K562 (cell line): ENCODE measurements around the gene SEH1L. TPM values are rescaled to one million over a fixed set of nuclear protein-coding genes. Genes with fewer than 3 reads are reported as not detected.

Source experiments
- ATAC-seq: fragments of 200-7000 bp; cut with Tn5 transposase; 3 replicates; pipeline ENCODE4 v1.9.1; 2020; ENCODE audit warnings: moderate library complexity
- BruUV-seq: library from RNA; stranded (reverse); fragments of 400-500 nt; replicated peaks from 2 replicates; lab custom pipeline; 2021; lab: Mats Ljungman, UMichigan
- CTCF ChIA-PET: fragments of 300-600 bp; formaldehyde crosslinking; extraction: SDS; loops from one replicate; lab custom pipeline; 2021; ENCODE audit warnings: low intra/inter-chr PET ratio; lab: Yijun Ruan, JAX
- POLR2A ChIA-PET: fragments of 300-600, 350-650 bp; sonication (Branson Sonifier 250); formaldehyde crosslinking; extraction: SDS; loops from one replicate; lab custom pipeline; 2021; ENCODE audit warnings: antibody characterized with exemption, inconsistent platforms; lab: Yijun Ruan, JAX
- DNase-seq, 4 experiments: peaks; one replicate each; pipeline versions ENCODE4 v3.0.0 to v3.0.0-alpha.2; 2011 to 2018; ENCODE audit warnings: low spot score in 3 of 4, mixed read lengths in 3 of 4; ENCODE audit errors: extremely low read depth in 1 of 4
- FAIRE-seq: peaks from 2 replicates; lab custom pipeline; 2011; peaks lifted over from hg19 to GRCh38; lab: Jason Lieb, UNC
- H2AFZ ChIP-seq: 2 replicates; pipeline ENCODE4 v1.6.0; 2011; ENCODE audit warnings: low read depth, low read length, control low read depth, inconsistent platforms
- H3K27ac ChIP-seq: fragments of 200-600 bp; 3 replicates; pipeline ENCODE4 v1.8.0; 2011; ENCODE audit warnings: low read depth, mild to moderate bottlenecking, control low read depth, inconsistent platforms, low read length, moderate library complexity, mixed read lengths; ENCODE audit errors: extremely low read depth
- H3K27me3 ChIP-seq, 2 experiments: fragments of 300-600 bp in 1 of 2; 2 replicates in 1 of 2; 3 replicates in 1 of 2; pipeline versions ENCODE4 v1.6.0 to v1.8.0; 2011; ENCODE audit warnings: inconsistent platforms in 2 of 2, low read length in 2 of 2, mild to moderate bottlenecking in 1 of 2, mixed read lengths in 1 of 2, moderate library complexity in 1 of 2; ENCODE audit not compliant: control insufficient read depth in 2 of 2, insufficient read depth in 2 of 2
- H3K36me3 ChIP-seq: fragments of 300-600 bp; 3 replicates; pipeline ENCODE4 v1.8.0; 2011; ENCODE audit warnings: mild to moderate bottlenecking, low read length, inconsistent platforms; ENCODE audit not compliant: control insufficient read depth, insufficient read depth
- H3K4me1 ChIP-seq, 2 experiments: fragments of 200-600 bp in 1 of 2; replicated peaks in 1 of 2; 2 replicates in 1 of 2; 3 replicates in 1 of 2; pipeline versions ENCODE4 v1.5.1 to v1.8.0; 2011; ENCODE audit warnings: inconsistent platforms in 2 of 2, low read length in 2 of 2, mild to moderate bottlenecking in 1 of 2, mixed read lengths in 1 of 2, moderate library complexity in 1 of 2; ENCODE audit not compliant: control insufficient read depth in 2 of 2, insufficient read depth in 2 of 2
- H3K4me2 ChIP-seq: 2 replicates; pipeline ENCODE4 v1.6.1; 2011; ENCODE audit warnings: low read length, control low read depth, inconsistent platforms, mixed read lengths; ENCODE audit not compliant: insufficient read depth
- H3K4me3 ChIP-seq: fragments of 200-600 bp; sonication (generic), shearing (Covaris generic); 2 replicates; pipeline ENCODE4 v1.5.1; 2016; ENCODE audit warnings: control low read depth, inconsistent platforms
- H3K79me2 ChIP-seq: fragments of 200-600 bp; 3 replicates; pipeline ENCODE4 v1.8.0; 2011; ENCODE audit warnings: low read length, inconsistent platforms; ENCODE audit not compliant: control insufficient read depth, insufficient read depth
- H3K9ac ChIP-seq, 2 experiments: 2 replicates each; pipeline versions ENCODE4 v1.6.0 to v1.6.1; 2011; ENCODE audit warnings: low read depth in 2 of 2, low read length in 2 of 2, control low read depth in 1 of 2, inconsistent platforms in 1 of 2, mild to moderate bottlenecking in 1 of 2, mixed read lengths in 1 of 2; ENCODE audit not compliant: insufficient read depth in 1 of 2
- H3K9me1 ChIP-seq: one replicate; pipeline ENCODE4 v1.6.0; 2011; ENCODE audit warnings: inconsistent platforms, mild to moderate bottlenecking, low read length, moderate library complexity; ENCODE audit not compliant: control insufficient read depth, insufficient read depth
- H3K9me3 ChIP-seq: replicated peaks from 2 replicates; pipeline ENCODE4 v1.5.1; 2011; ENCODE audit warnings: low read depth, low read length, inconsistent platforms; ENCODE audit not compliant: control insufficient read depth, insufficient read depth
- H4K20me1 ChIP-seq: replicated peaks from 2 replicates; pipeline ENCODE4 v1.6.1; 2011; ENCODE audit warnings: low read length, inconsistent platforms, mixed read lengths; ENCODE audit not compliant: control insufficient read depth, insufficient read depth
- SMC3 ChIP-seq: conservative IDR thresholded peaks from 2 replicates; pipeline ENCODE4 v1.6.1; 2011; ENCODE audit warnings: low read depth, low read length, improper control_type of control experiment; ENCODE audit not compliant: insufficient read depth
- TFAM ChIP-seq: fragments of 250-450 bp; sonication (Bioruptor Pico); conservative IDR thresholded peaks from 2 replicates; pipeline ENCODE4 v1.5.0; 2021; ENCODE audit warnings: mild to moderate bottlenecking, moderate library complexity
- ZNF224 ChIP-seq: sonication (generic); formaldehyde crosslinking; IDR thresholded peaks from 2 replicates; pipeline ENCODE4 v1.8.0; 2022; ENCODE audit warnings: mild to moderate bottlenecking, missing genetic modification reagents
- ZNF239 ChIP-seq: fragments of 250-450 bp; sonication (Bioruptor Pico); IDR thresholded peaks from 2 replicates; pipeline ENCODE4 v1.4.0; 2020; ENCODE audit warnings: mild to moderate bottlenecking
- WGBS: fragments of 100-300 bp; shearing (Covaris generic); methylation state at CpG from one replicate; pipeline ENCODE4 v1.1.6; 2016; ENCODE audit warnings: low coverage, mixed read lengths; ENCODE audit not compliant: insufficient coverage; ENCODE audit errors: missing lambda C conversion rate; 5-methylcytosine and 5-hydroxymethylcytosine counted together
- in situ Hi-C: fragments of 300-500 bp; cut with MboI; formaldehyde crosslinking; loops from 4 replicates; pipeline ENCODE4 v1.15.0; 2018; ENCODE audit warnings: inconsistent platforms, mixed read lengths
- intact Hi-C: fragments of 100-400 bp; cut with micrococcal nuclease; formaldehyde crosslinking; loops from 2 replicates; pipeline ENCODE4 v1.14.2; 2022
- polyA plus RNA-seq, 8 experiments: library from polyadenylated mRNA; depleted of rRNA in 4 of 8; stranded (reverse) in 5 of 8; unstranded in 3 of 8; fragments of >200 nt; fragmentation: Nextera tagmentation in 2 of 8; fragmentation: Illumina TruSeq in 1 of 8; extraction: Ambion mirVana in 2 of 8; extraction: Trizol in 1 of 8; gene quantifications; 2 replicates each; pipeline versions ENCODE4 v1.2.1 to v1.2.3, GENCODE V29; 2011 to 2014; ENCODE audit warnings: inconsistent platforms in 1 of 8, missing spikeins in 1 of 8
- total RNA-seq, 7 experiments: library from RNA; depleted of rRNA in 6 of 7; stranded (reverse); fragments of >200 nt in 6 of 7; fragmentation: Illumina TruSeq in 2 of 7; extraction: Trizol in 2 of 7; gene quantifications; 2 replicates each; pipeline versions ENCODE4 v1.2.1 to v1.2.3, GENCODE V29; 2011 to 2021; ENCODE audit warnings: low replicate concordance in 1 of 7
- TF ChIP-seq, protein P1 (sequence below): sonication (generic); formaldehyde crosslinking; IDR thresholded peaks from 2 replicates; pipeline ENCODE4 v1.8.0; 2022; ENCODE audit warnings: mild to moderate bottlenecking, missing genetic modification reagents
- TF ChIP-seq, protein P2 (sequence below): sonication (generic); formaldehyde crosslinking; IDR thresholded peaks from 2 replicates; pipeline ENCODE4 v1.8.1; 2022; ENCODE audit warnings: missing genetic modification reagents
- TF ChIP-seq, protein P3 (sequence below), 2 experiments: fragments of 250-450 bp in 1 of 2; fragments of 450-650 bp in 1 of 2; sonication (Bioruptor Pico) in 1 of 2; IDR thresholded peaks; 2 replicates each; pipeline versions ENCODE4 v1.6.1 to v1.8.0; 2016 to 2021; ENCODE audit warnings: mild to moderate bottlenecking in 2 of 2, moderate library complexity in 2 of 2, missing compliant biosample characterization in 1 of 2, missing genetic modification characterization in 1 of 2
- TF ChIP-seq, protein P4 (sequence below): sonication (generic); formaldehyde crosslinking; IDR thresholded peaks from 2 replicates; pipeline ENCODE4 v1.8.1; 2023; ENCODE audit warnings: mild to moderate bottlenecking, missing genetic modification reagents, moderate library complexity

SEH1L gene
- total and polyA plus RNA-seq, 9 of the 15 experiments (the other 6 are each of a cell fraction or from before 2014, with no cell fraction given): 62.2 to 180 (median 108) TPM

DNA sequence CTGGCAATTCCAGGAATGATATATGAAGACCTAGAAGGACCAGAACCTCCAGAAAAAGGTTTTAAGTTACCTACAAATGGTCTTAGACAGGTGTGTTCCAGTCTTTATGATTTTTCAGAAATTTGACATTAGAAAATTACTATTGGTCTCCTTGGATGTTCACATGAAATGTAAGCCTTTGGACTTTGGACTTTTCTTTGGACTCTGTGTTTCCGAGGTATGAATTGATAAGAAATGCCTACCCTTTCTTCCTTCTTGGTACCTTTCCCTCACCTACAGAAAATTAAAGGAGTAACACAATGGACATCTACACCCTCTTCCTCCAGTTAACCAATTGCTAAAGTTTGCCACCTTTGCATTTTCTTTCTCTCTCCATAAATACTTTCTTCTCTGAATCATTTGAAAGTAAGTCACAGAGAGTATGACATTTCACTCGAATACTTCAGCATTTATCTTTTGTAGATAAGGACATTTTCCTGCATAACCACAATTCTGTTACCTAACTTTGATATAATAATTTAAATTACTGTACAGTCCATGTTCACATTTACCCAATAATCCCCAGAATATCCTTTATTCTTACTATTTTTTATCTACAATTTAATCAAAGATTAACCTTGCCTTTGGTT is 69.5 kb downstream of the SEH1L start:
- no peaks in the 10 kb centered on the region for H3K9me1 ChIP-seq
- no peaks in the 10 kb centered on the region for H3K27me3 ChIP-seq
- no TSS peak for BruUV-seq
- in situ Hi-C loops (no loop called here), intact Hi-C loops (no loop called here)
- H3K9ac ChIP-seq: no peak overlapping the region
- DNase-seq: no peak
- H3K4me1 ChIP-seq: no peaks in the 10 kb centered on the region
- FAIRE-seq: no peak
- no peak overlapping the region for H3K27ac ChIP-seq
- H4K20me1 ChIP-seq: no peaks in the 10 kb centered on the region
- H3K4me2 ChIP-seq: no peak overlapping the region
- ChIA-PET POLR2A (no interaction called here), CTCF (no interaction called here)
- no peak overlapping the region for H3K4me3 ChIP-seq
- H3K36me3 ChIP-seq: peaks cover 95% of the 10 kb centered on the region
- H3K79me2 ChIP-seq: peaks cover 17% of the 10 kb centered on the region; the same call in 2 of the 3 replicates
- no peak for ATAC-seq
- TF ChIP-seq, protein P1, sequence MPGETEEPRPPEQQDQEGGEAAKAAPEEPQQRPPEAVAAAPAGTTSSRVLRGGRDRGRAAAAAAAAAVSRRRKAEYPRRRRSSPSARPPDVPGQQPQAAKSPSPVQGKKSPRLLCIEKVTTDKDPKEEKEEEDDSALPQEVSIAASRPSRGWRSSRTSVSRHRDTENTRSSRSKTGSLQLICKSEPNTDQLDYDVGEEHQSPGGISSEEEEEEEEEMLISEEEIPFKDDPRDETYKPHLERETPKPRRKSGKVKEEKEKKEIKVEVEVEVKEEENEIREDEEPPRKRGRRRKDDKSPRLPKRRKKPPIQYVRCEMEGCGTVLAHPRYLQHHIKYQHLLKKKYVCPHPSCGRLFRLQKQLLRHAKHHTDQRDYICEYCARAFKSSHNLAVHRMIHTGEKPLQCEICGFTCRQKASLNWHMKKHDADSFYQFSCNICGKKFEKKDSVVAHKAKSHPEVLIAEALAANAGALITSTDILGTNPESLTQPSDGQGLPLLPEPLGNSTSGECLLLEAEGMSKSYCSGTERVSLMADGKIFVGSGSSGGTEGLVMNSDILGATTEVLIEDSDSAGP (CRISPR knock-in tag): no peak
- TF ChIP-seq, protein P2, sequence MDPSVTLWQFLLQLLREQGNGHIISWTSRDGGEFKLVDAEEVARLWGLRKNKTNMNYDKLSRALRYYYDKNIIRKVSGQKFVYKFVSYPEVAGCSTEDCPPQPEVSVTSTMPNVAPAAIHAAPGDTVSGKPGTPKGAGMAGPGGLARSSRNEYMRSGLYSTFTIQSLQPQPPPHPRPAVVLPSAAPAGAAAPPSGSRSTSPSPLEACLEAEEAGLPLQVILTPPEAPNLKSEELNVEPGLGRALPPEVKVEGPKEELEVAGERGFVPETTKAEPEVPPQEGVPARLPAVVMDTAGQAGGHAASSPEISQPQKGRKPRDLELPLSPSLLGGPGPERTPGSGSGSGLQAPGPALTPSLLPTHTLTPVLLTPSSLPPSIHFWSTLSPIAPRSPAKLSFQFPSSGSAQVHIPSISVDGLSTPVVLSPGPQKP: no peak
- TF ChIP-seq, protein P3, sequence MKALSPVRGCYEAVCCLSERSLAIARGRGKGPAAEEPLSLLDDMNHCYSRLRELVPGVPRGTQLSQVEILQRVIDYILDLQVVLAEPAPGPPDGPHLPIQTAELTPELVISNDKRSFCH (CRISPR knock-in tag; IDR thresholded peaks at IDR 0.05): no peak
- TF ChIP-seq, protein P3 (tag; IDR thresholded peaks at IDR 0.05): no peak
- no peak for TF ChIP-seq SMC3
- no peak for TF ChIP-seq ZNF239
- TF ChIP-seq TFAM (CRISPR knock-in tag): no peak
- no peak for TF ChIP-seq ZNF224 (CRISPR knock-in tag)
- TF ChIP-seq, protein P4, sequence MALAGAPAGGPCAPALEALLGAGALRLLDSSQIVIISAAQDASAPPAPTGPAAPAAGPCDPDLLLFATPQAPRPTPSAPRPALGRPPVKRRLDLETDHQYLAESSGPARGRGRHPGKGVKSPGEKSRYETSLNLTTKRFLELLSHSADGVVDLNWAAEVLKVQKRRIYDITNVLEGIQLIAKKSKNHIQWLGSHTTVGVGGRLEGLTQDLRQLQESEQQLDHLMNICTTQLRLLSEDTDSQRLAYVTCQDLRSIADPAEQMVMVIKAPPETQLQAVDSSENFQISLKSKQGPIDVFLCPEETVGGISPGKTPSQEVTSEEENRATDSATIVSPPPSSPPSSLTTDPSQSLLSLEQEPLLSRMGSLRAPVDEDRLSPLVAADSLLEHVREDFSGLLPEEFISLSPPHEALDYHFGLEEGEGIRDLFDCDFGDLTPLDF (CRISPR knock-in tag): no peak
- 83% methylated on average over 2 of the region's 2 CpGs for WGBS
- no peaks in the 10 kb centered on the region for H3K9me3 ChIP-seq
- H2AFZ ChIP-seq: no peak overlapping the region
